PC-9 (cell line): ENCODE measurements around the gene MAP7D2.

ENCODE experiments used
- EZH2 ChIP-seq: fragments of 200-600 bp; sonication (generic); IDR thresholded peaks from 2 replicates; pipeline ENCODE4 v1.8.0; 2017; ENCODE audit warnings: antibody characterized with exemption, low read depth
- TF ChIP-seq, protein P1 (sequence below): fragments of 200-600 bp; sonication (generic); conservative IDR thresholded peaks from 2 replicates; pipeline ENCODE4 v1.6.1; 2017; ENCODE audit warnings: mixed run types, antibody characterized with exemption, mild to moderate bottlenecking, moderate library complexity

DNA sequence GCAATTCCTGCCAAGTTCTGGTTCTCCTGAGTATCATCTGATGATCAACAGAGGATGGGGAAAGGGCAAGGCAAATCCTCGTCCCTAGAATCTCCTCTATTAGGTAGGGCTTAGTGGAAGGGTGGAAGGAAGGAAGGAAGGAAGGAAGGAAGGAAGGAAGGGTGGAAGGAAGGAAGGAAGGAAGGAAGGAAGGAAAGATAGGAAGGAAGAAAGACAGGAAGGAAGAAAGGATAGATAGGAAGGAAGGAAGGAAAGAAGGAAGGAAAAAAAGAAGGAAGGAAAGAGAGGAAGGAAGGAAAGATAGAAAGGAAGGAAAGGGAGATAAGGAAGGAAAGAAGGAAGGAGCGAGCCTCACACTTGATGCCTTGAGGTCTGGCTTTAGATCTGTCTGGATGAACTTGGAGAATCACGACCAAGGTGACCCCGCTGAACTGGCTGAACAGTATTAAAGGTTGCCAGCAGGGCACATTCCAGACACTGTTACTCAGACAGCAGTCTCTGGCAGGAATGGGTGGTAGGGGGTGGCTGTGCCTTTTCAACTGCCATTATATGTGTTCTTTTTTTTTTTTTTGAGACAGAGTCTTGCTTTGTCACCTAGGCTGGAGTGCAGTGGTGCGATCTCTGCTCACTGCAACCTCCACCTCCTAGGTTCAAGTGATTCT lies 57.1 kb downstream of the MAP7D2 start:
- TF ChIP-seq, protein P1, sequence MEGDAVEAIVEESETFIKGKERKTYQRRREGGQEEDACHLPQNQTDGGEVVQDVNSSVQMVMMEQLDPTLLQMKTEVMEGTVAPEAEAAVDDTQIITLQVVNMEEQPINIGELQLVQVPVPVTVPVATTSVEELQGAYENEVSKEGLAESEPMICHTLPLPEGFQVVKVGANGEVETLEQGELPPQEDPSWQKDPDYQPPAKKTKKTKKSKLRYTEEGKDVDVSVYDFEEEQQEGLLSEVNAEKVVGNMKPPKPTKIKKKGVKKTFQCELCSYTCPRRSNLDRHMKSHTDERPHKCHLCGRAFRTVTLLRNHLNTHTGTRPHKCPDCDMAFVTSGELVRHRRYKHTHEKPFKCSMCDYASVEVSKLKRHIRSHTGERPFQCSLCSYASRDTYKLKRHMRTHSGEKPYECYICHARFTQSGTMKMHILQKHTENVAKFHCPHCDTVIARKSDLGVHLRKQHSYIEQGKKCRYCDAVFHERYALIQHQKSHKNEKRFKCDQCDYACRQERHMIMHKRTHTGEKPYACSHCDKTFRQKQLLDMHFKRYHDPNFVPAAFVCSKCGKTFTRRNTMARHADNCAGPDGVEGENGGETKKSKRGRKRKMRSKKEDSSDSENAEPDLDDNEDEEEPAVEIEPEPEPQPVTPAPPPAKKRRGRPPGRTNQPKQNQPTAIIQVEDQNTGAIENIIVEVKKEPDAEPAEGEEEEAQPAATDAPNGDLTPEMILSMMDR: no peak
- TF ChIP-seq EZH2: no peak
